ENCODE data around the gene GLA. TPM values are rescaled to one million over a fixed set of nuclear protein-coding genes. Genes with fewer than 3 reads are reported as not detected.

The GLA gene
- total and polyA plus RNA-seq, 2 of the 8 experiments (the other 6 are each of a cell fraction or from before 2014, with no cell fraction given): 33.6 to 47.3 TPM

DNA sequence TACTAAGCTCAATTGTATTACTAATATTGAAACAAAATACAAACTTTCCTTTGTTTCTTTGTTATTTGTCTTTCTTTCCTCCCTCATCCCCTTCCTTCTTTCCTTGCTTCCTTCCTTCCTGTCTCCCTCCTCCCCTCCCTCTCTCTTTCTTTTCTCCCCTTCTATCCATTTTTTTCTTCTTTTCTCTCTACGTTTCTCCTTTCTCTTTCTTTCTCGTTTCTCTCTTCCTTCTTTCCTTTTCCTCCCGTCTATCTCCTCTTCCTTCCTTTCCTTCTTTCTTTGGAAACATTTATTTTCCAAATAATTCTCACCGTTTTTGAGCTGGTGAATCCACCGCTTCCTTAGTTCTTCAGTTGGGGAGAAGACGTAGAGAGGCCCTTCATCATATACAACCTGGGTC lies 38.0 kb downstream of the GLA start:
- H4K91ac ChIP-seq (replicated peaks; ENCODE audit: insufficient read length, low read length): no peak overlapping the region
- no peak overlapping the region for H2BK5ac ChIP-seq (ENCODE audit: low read depth, low read length)
- no peak overlapping the region for H3K14ac ChIP-seq (ENCODE audit: insufficient read length)
- H3K79me2 ChIP-seq (ENCODE audit: control insufficient read depth in 1 of 2, insufficient read depth in 2 of 2, low read length in 2 of 2): no peaks in the 10 kb centered on the region
- no peak overlapping the region for H2BK120ac ChIP-seq (replicated peaks; ENCODE audit: low read depth, low read length)
- no peak overlapping the region for H2BK12ac ChIP-seq (ENCODE audit: low read depth, low read length)
- H3K4ac ChIP-seq (replicated peaks; ENCODE audit: insufficient read length, low read depth, low read length): no peak overlapping the region
- FAIRE-seq (no peak), DNase-seq (ENCODE audit: low read depth in 1 of 2, low spot score in 2 of 2) (no peak)
- no peak overlapping the region for H4K8ac ChIP-seq (ENCODE audit: extremely low read depth, insufficient read depth, low read length)
- no peaks in the 10 kb centered on the region for H3K27me3 ChIP-seq (replicated peaks in 1 of 4; ENCODE audit: control insufficient read depth in 3 of 4, extremely low read depth in 1 of 4, insufficient read depth in 3 of 4, low read length in 3 of 4)
- H2BK15ac ChIP-seq (ENCODE audit: low read length): no peak overlapping the region
- ChIA-PET CTCF (ENCODE audit: partially characterized antibody) (no interaction called here), POLR2A (ENCODE audit: partially characterized antibody) (interaction anchor here (0.6 to 3.5 kb wide), 2 partner anchors 21 to 75 kb away, joined by 4 to 18 read pairs; partner anchors contain the start of gene RPL36A)
- WGBS, 2 experiments (ENCODE audit: extremely low coverage in 1 of 2, insufficient coverage in 1 of 2, insufficient read length in 1 of 2, insufficient replicate concordance in 2 of 2, low coverage in 1 of 2, low lambda C conversion rate in 2 of 2, missing lambda C conversion rate in 1 of 2): 75 to 100% methylated on average over 2 to 6 of the region's 6 CpGs
- no peaks in the 10 kb centered on the region for H3K23me2 ChIP-seq (ENCODE audit: low read depth, low read length)
- no peak overlapping the region for H3K4me2 ChIP-seq (ENCODE audit: insufficient read depth in 1 of 2, low read depth in 2 of 2, low read length in 2 of 2)
- no peaks in the 10 kb centered on the region for H3K9me3 ChIP-seq (ENCODE audit: insufficient read depth in 2 of 2, low read depth in 1 of 2, low read length in 1 of 2)
- no peak overlapping the region for H3K18ac ChIP-seq (ENCODE audit: extremely low read depth, low read length)
- H3K4me1 ChIP-seq (replicated peaks in 1 of 4; ENCODE audit: control insufficient read depth in 3 of 4, insufficient read depth in 4 of 4, low read length in 3 of 4): no peaks in the 10 kb centered on the region
- no peak overlapping the region for H2AFZ ChIP-seq (ENCODE audit: low read length)
- no peak overlapping the region for H3K56ac ChIP-seq (replicated peaks; ENCODE audit: insufficient read length, low read depth, low read length)
- no peak overlapping the region for H3K4me3 ChIP-seq (ENCODE audit: extremely low read depth in 1 of 4, insufficient read depth in 2 of 4, low read depth in 3 of 4, low read length in 4 of 4)
- no peak overlapping the region for H3K9ac ChIP-seq (replicated peaks in 1 of 4; ENCODE audit: extremely low read depth in 1 of 4, low read depth in 3 of 4, low read length in 3 of 4)
- no peaks in the 10 kb centered on the region for H3K36me3 ChIP-seq (ENCODE audit: control insufficient read depth in 2 of 4, insufficient read depth in 4 of 4, low read length in 3 of 4)
- H4K20me1 ChIP-seq (replicated peaks in 1 of 2; ENCODE audit: control insufficient read depth in 1 of 2, insufficient read depth in 2 of 2, low read length in 2 of 2): no peaks in the 10 kb centered on the region
- no peak overlapping the region for H4K5ac ChIP-seq (ENCODE audit: insufficient read length, low read depth, low read length)
- no peak overlapping the region for H3K27ac ChIP-seq (ENCODE audit: low read depth, low read length)
- H3K23ac ChIP-seq (ENCODE audit: insufficient read length): no peak overlapping the region
- H3K79me1 ChIP-seq (ENCODE audit: low read depth, low read length): no peaks in the 10 kb centered on the region
- H2BK20ac ChIP-seq (ENCODE audit: low read length): no peak overlapping the region
- no peak overlapping the region for H2AK5ac ChIP-seq (ENCODE audit: low read depth, low read length)
- no peak for TF ChIP-seq KDM4A (IDR thresholded peaks at IDR 0.05; ENCODE audit: low read depth, low read length, severe bottlenecking)
- no peak for TF ChIP-seq FOSL1 (IDR thresholded peaks at IDR 0.05; ENCODE audit: insufficient read depth, low read depth, low read length)
- TF ChIP-seq, protein P1, sequence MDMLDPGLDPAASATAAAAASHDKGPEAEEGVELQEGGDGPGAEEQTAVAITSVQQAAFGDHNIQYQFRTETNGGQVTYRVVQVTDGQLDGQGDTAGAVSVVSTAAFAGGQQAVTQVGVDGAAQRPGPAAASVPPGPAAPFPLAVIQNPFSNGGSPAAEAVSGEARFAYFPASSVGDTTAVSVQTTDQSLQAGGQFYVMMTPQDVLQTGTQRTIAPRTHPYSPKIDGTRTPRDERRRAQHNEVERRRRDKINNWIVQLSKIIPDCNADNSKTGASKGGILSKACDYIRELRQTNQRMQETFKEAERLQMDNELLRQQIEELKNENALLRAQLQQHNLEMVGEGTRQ (IDR thresholded peaks at IDR 0.05; ENCODE audit: low read length): no peak
- no peak for TF ChIP-seq ASH2L (IDR thresholded peaks at IDR 0.05; ENCODE audit: low read length)
- no peak for TF ChIP-seq TEAD4 (IDR thresholded peaks at IDR 0.05; ENCODE audit: low read depth, low read length)
- no peak for TF ChIP-seq CBX5 (IDR thresholded peaks at IDR 0.05; ENCODE audit: low read depth, low read length)
- no peak for TF ChIP-seq SIRT6 (IDR thresholded peaks at IDR 0.05; ENCODE audit: low read length)
- TF ChIP-seq POLR2AphosphoS5 (IDR thresholded peaks at IDR 0.05; ENCODE audit: low read depth, low read length): no peak
- no peak for TF ChIP-seq NANOG (IDR thresholded peaks at IDR 0.05; ENCODE audit: insufficient read depth, low read depth, low read length, poor library complexity, severe bottlenecking)
- no peak for TF ChIP-seq SP2 (IDR thresholded peaks at IDR 0.05; ENCODE audit: low read length)
- no peak for TF ChIP-seq CEBPB (IDR thresholded peaks at IDR 0.05; ENCODE audit: low read depth, low read length)
- no peak for TF ChIP-seq RAD21 (IDR thresholded peaks at IDR 0.05 in 1 of 2, conservative IDR thresholded peaks at IDR 0.05 in 1 of 2; ENCODE audit: low read depth in 2 of 2, low read length in 2 of 2)
- TF ChIP-seq RNF2 (IDR thresholded peaks at IDR 0.05; ENCODE audit: borderline replicate concordance, low read depth, low read length, missing control alignments, poor library complexity, severe bottlenecking): no peak
- no peak for TF ChIP-seq SRF (IDR thresholded peaks at IDR 0.05; ENCODE audit: low read depth, low read length)
